ENCODE data around the gene SLC4A8. TPM values are rescaled to one million over a fixed set of nuclear protein-coding genes. Genes with fewer than 3 reads are reported as not detected.
A peak's percentile ranks its signal among the peaks of the same experiment; 100 is the strongest.

Gene SLC4A8
- polyA plus RNA-seq (ENCODE audit: insufficient read length in 4 of 4): 1 to 10 TPM; 3.7 to 4.6 (median 4.1) TPM

DNA sequence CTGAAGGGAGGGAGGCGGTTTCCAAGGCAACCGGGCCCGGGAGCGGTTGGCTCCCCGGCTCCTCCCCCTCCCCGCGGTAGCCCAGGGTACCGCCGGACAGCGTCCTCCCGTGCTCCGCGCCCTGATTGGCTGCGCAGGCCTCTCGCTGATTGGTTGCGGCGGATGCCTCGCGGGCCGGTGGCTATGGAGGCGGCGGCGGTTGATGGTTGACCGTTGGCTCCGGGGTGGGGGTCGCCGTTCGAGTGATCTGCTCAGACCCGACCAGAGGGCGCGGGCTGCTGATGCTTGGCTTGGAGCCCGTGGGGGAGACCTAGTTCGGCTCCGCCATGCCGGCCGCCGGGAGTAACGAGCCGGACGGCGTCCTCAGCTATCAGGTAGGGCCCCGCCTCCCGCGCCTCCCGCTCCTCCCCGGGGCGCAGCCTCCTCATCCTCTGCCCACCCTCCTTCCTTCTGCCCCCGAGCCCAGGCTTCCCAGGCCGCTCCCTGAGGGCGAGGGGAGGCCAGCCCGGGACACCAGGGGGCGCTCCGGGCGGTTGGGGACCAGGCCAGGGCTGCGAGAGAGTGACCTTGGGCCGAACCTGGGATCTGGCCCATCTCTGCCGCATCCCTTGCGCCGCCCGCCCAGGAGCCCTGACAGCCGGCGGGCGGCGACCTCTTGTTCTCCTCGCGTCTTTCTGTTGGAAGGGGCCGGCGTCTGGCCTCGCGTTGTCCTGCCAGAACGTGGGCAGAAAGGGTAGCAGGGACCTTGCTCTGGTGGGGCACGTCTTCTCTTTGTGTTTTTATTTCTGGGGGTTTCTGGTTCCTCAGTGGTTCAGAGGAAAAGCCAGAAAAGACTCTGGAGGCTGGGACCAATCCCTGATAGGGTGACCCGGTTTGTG is at the start of gene SLC4A8:
Gene SLC4A8 (plus strand): TSS at position 170 of the 878 bp plus-strand sequence. CDS start 157 bp downstream, at position 327.
- DNase-seq (ENCODE audit: low read depth in 4 of 4, low spot score in 3 of 4): peak; percentile 75 to 89 (median 80)

DNA sequence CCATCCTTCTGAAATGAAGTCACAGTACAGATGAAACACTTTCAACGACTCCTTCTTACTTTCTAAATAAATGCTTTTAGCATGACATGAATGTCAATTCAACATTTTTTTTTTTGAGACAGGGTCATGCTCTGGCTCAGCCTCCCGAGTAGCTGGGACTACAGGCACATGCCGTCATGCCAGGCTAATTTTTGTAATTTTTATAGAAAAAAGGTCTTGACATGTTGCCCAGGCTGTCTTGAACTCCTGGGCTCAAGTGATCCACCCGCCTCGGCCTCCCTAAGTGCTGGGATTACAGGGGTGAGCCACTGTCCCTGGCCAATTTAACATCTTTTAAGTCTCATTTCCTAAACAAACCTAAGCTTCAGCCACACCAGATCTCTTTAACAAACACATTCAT is 49.8 kb upstream of the SLC4A8 start:
- no peak for DNase-seq (ENCODE audit: low read depth in 4 of 4, low spot score in 3 of 4)

DNA sequence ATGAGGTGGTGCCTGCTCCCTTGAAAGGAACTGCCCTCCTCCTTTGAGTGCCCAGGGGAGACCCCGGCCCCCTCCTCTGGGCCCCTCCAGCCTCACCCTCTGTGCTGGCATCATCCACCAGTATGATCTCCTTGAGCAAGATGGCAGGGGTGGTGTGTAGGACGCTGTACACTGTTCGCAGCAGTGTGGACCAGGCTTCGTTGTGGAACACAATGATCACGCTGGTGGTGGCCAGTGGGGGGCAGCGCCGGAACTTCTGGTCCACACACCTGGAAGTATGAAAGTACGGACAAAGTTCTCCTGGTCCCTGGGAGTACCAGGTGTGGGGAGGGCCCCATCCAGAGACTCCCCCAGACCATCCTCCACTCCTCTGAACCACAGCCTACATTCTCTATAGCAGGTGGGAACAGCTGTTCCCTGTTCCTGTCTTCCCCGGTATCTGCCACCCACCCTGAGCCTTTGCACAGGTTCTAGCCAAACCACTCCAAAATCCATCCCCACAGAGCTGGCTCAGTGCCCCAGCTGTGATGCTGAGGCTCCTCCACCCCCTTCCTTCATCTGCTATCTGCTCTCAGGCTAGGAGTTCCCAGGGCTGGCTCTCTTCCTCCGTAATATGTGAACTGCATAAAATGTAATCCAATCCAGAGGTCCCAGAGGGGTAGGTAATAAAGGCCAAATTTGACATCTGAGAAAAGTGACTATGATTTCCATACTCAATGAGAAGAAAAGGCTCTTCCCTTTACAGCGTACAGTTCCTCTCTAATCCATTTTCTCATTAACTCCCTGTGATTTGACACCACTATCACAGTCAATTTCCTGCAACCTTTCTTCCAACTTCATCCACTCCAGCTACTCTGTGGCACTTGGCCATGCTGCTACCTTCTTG is 47.3 kb upstream of the SLC4A8 start:
- DNase-seq (ENCODE audit: low read depth in 4 of 4, low spot score in 3 of 4): no peak

DNA sequence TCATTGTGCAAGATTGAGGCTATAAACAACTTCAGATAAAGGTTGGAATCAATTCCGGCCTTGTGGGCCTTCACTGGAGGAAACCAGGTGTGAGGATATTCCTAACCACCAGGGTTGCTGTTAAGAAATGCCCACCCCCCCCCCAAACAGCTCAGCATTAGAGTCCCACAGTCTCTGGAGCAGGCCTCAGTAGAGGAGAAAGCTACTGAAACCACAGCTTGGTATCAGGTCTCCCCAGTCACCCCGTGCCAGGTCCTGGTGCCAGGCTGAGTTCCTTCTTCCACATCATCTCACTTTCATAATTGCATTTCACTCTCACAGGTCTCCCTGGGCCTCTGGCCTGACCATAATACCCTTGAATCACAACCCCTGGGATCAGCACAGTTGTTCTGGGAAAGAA is 45.9 kb upstream of the SLC4A8 start:
- no peak for DNase-seq (ENCODE audit: low read depth in 4 of 4, low spot score in 3 of 4)

DNA sequence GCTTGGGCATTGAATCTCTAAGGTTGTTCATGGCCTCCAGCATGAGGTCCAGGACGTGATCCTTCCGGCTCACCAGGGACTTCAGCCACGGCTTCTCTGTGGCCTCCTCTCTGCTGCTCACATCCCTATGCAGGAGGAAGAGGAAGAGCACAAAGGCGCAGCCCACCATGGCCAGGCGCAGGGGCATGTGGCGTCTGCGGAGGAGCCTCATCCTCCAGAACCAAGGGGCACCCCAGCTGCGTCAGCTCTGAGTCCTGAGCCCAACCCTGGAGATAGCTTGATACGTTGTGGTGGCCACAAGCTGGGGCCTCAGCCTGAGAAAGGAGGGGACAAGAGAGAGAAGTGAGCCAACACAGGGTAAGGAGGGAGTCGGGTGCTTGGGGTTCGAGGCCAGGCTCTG is 45.1 kb upstream of the SLC4A8 start:
- no peak for DNase-seq (ENCODE audit: low read depth in 4 of 4, low spot score in 3 of 4)

DNA sequence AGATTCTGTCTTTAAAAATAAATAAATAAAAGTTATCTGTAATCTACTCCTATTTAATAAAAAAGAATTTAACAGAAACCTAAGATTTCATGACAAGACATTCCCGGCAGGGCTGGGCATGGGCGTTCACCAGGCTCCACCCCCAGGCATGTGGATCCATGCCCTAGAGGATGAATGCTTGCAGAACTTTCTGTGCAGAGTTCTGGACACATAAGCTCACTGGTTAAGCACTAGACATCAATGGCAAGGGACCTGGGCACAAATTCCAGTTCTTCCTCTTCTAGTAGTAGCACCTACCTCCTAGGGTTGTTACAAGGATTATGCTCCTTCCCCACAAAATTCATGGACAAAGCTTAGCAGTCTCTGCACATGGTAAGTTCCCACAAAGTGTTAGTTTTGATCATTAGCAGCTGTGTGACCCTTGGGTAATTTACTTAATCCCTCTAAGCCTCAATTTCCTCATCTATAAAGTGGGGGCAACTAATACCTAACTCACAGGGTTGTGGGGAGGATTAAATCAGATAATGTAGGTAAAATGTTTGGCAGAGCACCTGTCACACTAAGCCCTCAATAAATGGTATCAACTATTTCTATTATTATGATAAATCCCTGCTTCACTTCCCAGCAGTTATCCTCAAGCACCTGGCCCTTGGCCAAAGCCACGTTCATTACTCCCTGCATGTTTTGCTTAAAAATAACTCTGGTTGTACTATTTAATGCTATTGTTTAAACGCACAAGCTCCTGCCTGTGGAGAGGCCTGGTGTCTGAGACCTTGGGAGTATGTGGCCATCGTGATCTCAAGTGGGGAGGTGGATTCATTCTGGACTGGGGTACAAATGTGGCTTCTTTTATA is 43.2 kb upstream of the SLC4A8 start:
- no peak for DNase-seq (ENCODE audit: low read depth in 4 of 4, low spot score in 3 of 4)

DNA sequence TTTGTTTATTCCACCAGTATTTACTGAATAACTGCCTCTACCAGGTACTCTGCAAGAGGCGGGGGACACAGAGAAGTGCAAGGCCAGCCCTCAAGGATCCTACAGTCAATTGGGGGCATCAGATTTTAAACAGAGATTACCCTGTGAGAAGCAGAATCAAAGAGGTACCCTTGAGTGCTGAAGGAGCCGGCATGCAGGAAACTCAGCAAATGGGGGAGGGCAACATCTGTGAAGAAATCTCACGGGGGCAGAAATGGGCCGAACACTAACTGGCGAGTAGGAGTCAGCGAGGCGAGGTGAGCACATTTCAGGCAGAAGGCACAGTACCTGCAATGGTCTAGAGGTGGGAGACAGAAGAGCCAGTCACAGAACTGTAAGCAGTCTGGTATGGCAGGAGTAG is 42.5 kb upstream of the SLC4A8 start:
- DNase-seq (ENCODE audit: low read depth in 4 of 4, low spot score in 3 of 4): no peak

DNA sequence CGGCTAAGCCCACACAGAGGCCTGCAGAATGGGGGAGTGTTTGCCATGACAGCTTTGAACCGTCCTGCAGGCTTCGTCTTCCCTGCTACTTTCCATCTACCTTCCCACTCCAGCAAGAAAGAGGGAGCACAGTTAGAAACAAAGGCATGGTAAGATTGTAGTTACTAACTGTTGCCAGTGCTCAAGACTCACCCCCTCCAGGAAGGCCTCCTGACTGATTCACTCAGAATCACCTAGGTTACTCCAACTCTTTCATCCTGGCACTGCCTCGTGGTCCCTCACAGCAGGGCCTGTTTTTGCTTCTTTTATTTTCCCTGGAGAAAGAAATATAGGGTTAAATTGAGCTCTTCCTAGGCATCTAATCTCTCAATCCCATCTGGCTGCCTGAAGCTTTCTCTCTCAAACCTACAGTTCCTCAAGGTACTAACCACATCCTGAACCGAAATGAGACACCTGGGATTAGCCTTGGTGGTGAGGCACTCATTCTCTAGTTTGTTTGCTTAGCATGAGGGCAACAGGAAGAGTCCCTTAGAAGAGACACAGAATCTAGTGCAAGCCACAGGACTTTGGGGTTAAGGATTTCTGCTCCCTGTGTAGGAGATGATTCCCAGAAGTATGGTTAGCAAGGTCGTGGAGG is 41.2 kb upstream of the SLC4A8 start:
- no peak for DNase-seq (ENCODE audit: low read depth in 4 of 4, low spot score in 3 of 4)

DNA sequence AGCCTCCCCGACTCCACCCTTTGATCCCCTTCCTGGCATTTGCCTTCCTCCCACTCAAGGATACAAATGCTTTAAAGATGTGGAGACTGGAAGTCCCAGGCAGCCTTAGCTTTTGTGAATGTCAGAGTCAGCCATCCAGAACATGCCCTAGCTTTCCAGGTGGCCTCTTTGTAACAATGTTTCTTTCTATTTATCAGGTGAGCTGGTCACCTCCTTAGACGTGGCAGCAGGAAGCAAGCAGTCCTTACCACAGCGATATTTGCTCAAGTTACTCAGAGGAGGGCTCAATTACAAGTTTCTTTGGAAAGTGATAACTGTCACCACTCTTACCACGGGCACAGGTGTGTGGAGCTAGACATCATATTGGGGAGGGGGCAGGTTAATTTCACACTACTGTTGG is 38.3 kb upstream of the SLC4A8 start:
- DNase-seq (ENCODE audit: low read depth in 4 of 4, low spot score in 3 of 4): no peak

DNA sequence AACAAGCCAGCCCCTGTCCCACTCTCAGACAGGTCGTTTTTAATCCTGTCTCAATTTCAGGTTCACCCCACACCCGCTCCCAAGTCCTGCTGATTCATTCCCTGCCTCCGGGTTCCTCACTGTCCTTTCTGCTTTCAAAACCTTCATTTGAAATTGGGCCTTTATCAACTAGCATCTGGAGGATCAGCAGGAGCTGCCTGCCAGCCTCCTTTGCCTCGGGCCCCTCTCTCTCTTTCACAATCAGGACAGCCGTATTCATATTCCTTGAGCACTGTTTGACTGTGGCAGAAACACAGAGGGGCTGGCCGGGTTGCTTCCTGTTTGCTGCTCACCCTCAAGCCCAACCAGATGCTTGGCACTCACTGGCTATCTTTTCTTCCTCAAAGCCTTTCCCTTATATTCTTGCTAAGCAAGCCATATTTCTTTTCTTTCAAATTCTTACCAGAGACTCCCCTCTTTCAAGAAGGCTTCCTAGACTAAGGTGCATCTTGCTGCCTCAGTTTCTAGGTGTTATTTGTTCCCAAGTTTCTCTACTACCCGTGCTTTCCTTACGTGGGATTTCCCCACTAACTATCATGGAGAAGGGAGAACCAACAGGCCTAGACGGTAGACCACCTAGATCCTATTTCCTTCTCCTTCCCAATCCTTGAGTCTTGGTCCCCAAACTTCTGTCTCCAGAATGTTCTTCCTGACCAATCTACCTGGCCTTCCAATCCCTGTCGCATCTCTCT is 36.4 kb upstream of the SLC4A8 start:
- DNase-seq (ENCODE audit: low read depth in 4 of 4, low spot score in 3 of 4): no peak

DNA sequence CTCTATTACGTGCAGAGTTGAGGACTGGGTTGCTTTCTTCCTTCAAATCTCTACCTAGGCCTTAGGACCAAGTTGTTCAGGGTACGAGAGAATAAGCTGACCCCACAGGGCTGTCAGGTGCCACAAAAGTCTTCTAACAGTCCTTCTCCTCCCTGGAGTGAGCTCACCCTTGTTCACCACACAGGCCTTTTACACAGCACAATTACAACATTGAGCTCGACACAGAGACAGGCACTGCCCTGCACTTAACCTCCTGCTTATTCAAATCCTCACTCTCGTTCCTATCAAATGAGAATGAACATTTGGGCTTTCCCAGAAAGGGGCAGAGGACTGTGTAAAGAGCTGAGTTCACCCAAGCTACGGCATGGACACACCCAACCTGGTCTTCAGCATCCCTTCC is 35.8 kb upstream of the SLC4A8 start:
- no peak for DNase-seq (ENCODE audit: low read depth in 4 of 4, low spot score in 3 of 4)

DNA sequence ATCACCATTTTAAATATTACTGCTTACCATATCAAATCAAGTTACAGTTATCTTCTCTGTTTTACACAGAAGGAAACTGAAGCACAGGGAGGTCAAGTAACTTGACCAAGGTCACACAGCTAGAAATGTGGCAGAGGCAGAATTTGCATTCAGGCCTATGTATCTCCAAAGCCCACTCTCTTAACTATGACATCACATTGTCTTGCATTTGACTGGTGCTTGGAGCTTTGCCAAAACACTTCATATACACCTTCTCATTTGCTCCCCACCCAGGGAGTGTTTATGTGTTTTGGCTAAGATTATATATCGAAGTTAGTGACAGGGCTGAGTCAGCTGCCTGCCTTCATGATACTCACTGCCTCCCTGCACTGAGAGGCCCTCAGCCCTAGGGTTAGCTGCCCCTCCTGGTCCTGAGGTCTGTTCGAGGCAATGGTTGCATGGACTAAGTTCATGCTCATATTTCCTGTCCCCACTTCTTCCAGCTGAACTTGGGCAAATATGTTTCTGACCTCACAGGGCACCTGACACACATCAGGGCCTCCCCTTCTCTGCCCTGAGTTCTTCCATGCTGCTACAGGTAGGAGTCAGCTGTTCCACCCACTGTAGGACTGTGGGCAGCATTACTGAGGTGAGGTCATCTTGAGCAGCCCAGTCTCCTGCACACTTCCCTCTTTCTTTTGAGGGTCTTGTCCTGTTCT is 35.2 kb upstream of the SLC4A8 start:
- no peak for DNase-seq (ENCODE audit: low read depth in 4 of 4, low spot score in 3 of 4)

DNA sequence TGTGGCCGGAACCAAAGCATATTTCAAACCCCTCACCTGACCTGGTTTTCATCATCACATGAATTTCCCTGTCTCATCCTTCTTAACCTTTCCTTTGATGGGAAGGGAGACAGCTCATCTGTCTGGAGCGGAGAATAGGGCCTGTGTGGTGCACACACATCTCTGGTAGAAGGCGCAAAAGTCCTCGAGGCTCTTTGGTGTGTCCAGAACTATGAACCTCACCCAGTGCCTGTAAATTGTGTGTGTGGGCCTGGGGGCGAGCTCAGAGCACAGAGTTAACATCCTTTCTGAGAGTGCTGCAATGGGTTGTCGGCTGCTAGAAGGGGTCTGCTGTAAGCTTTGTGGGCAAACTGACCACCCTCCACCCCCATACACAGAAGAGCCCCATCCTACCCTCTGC is 34.2 kb upstream of the SLC4A8 start:
- no peak for DNase-seq (ENCODE audit: low read depth in 4 of 4, low spot score in 3 of 4)

DNA sequence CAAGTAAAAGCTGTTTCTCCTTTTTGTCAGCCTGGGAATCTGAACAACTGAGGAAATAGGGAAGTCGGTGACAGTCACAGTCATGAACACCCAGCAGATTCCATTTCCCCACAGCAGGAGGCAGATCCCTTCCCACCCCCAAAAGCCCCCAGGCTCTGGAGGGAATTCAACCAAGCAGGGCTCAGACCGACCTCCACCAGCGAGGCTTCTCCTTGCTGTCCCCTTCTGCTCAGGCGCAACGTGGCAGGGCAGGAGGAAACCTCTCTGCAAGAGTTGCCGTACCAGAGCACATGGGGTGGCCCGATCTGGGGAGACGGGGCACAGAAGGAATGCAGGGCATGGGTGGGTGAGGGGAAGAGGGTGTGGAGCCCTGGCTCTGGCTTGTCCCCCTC is 33.7 kb upstream of the SLC4A8 start:
- DNase-seq (ENCODE audit: low read depth in 4 of 4, low spot score in 3 of 4): no peak

DNA sequence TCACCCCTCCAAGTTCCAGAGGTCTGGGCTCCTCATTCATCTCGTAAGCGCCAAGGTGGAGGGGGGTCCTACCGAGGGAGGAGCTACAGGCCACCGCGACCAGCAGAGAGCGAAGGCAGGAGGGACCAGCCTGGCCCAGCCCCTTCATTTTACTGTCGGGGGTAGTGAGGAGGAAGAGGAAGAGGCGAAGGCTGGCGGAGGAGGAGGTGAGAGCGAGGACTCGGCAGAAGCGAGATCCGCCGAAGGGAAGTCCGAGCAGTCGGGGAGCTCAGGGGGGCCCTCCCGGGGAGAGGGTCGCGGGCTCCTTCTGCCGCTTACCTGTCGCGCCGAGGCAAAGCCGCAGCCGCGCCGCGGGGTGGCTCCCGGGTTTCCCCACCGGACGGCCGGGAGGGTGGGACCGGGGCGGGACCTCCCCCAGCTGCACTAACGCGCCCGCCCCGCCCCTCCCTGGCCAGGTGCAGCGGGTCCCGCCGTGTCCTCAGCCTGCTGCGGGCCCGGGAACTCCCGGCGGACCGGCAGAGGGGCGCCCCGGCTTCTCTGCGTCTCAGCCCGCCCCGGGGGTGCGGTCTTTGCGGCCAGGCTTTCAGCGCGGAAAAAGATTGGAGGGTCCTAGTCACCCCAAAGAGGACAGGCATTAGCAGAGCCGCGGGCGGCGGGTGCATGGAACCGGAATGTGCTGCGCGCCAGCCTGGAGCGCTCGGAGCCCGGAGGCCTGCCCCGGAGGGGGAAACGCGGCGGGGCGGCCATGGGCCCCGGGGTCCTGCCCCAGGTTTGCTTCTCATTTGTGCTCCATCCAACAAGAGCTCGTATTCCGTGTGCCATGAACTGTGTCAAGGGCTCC is 33.1 kb upstream of the SLC4A8 start, which contains the start of gene GALNT6:
Gene GALNT6 (minus strand): TSS at position 124 of the 841 bp plus-strand sequence. CDS start 11,625 bp downstream, outside the sequence.
- DNase-seq (ENCODE audit: low read depth in 4 of 4, low spot score in 3 of 4): no peak

DNA sequence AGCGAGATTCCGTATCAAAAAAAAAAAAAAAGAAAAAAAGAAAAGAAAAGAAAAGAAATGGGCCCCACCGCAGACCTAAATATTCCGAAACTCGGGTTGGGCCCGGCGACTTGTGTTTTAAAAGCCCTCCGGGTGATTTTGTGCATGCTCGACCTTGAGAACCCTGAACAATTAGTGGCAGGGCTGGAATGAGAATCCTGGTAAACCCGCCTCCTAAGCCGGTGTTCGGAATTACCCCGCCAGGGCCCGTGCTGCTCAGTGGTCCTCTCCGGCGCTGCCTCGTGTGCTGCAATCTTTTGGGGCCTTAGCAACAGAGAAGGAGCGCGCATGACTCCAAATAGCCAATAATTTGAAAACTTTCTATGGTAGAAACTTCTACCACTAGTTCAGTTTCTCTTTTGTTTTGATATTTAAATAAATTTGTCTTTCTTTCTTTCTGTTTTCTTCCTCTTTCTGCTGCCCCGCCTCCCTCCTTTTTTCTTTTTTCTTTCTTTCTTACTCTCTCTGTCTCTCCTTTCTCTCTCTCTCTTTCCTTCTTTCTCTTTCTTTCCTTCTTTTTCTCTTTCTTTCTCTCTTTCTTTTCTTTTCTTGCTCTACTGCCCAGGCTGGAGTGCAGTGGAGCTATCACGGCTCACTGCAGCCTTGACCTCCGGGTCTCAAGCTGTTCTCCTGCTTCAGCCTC is 31.9 kb upstream of the SLC4A8 start:
- DNase-seq (ENCODE audit: low read depth in 4 of 4, low spot score in 3 of 4): no peak

Measured in left renal pelvis (tissue), 4 donors.